GM21786 (cell line): ENCODE data around the gene COA3.

ENCODE experiments used
- ATAC-seq: cut with Tn5 transposase; IDR thresholded peaks from one replicate; pipeline ENCODE4 v1.9.1; 2021; ENCODE audit not compliant: unreplicated experiment

COA3 gene

DNA sequence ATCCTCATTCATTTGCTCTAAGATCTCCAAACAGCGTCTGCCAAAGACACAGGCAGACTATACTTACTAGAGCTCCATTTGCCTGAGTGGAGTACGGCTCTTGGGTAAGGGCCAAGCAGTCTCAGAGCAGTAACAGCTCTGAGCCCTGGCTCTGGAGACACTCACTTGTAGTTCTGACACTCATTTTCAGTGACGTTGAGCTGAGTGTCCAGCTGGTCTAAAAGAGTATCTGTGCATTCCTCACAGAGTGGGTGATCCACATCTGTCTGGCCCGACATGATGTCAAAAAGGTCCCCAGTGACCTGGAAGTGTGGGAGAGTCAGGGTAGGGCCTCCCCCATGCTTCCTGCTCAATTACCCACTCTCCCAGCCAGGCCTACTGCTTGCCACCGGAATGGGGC, 19.9 kb upstream of the COA3 start:
- ATAC-seq = no peak

- no peak for ATAC-seq
Observed at GRCh38 chr17:42817866-42818265, 19.4 kb upstream of the COA3 start.

- ATAC-seq = no peak
Observed at GRCh38 chr17:42814633-42815399, 16.3 kb upstream of the COA3 start.

- ATAC-seq = no peak
Observed at GRCh38 chr17:42809250-42809649, 10.7 kb upstream of the COA3 start.

- no peak for ATAC-seq
Observed at GRCh38 chr17:42806249-42806648, 7.7 kb upstream of the COA3 start.

- no peak for ATAC-seq
Observed at GRCh38 chr17:42804918-42805367, 6.4 kb upstream of the COA3 start.

GRCh38 chr17:42803074-42803883, 4.8 kb upstream of the COA3 start:
- no peak for ATAC-seq

GRCh38 chr17:42798011-42798382, 507 bp downstream of the COA3 start:
- ATAC-seq = no peak

DNA sequence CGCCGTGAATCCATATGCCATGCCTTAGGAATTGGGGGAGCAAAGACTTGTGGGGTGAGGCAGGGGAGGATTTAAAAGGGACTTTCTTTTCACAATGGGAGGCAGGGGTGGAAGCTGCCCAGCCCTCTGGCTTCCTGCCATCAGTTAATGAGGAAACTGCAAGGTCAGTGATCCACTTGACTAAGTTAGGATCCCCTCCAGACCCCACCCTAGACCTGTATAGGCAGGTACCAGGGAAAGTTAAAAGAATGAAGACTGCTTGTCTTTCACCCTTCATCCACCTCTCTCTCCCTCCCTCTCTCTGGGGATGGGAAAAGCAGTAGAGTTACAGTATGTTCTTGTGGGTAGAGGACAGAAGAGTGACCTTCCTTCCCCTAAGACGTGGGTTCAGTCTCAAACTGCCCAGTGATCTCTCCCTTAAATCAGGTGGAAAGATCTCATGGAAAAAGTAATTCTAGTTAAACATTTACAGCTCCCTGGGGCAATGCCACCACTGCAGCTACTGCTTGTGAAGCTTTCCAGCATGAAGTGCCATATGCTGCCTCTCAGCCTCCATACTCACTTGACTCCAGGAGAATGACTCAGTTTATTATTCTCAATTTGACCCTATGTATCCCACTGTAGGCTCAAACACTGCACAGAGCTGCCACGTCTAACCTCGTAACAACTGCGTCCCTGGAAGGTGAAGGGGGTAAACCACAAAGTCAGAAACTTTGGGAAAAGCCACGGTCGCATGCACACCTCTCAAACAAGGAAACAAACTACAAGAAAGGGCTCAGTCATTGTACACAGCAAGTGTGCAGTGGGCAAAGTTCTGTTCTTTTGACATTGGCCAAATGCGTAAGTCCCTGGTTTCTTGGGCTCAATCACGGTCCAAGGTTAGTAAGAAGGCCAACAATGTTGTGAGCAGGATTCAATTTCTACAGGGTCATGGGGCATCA, 1.2 kb downstream of the COA3 start:
- no peak for ATAC-seq

DNA sequence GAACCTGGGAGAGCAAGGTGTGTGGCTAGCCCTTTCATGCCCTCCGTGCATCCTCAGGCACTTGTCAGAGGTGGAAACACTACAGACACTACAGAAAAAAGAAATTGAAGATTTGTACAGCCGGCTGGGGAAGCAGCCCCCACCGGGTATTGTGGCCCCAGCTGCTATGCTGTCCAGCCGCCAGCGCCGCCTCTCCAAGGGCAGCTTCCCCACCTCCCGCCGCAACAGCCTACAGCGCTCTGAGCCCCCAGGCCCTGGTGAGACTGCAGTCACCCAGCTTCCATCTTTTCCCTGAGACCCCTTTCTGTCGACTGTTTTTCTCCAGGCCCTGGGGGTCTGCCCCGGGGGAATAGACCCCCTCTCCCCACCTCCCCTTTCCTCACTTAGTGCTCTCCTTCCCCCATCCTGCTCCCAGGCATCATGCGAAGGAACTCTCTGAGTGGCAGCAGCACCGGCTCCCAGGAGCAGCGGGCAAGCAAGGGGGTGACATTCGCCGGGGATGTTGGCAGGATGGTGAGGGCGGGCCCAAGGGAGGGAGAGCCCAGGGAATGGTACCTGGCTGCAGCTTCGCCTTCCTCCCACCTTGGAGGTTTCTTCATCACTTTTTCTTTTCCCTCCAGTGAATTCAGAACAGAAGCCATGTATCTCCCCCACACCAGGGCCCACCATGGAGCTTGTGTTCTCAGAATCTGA, 2.3 kb downstream of the COA3 start:
- no peak for ATAC-seq

GRCh38 chr17:42795465-42795864, 3.0 kb downstream of the COA3 start:
- ATAC-seq = no peak

DNA sequence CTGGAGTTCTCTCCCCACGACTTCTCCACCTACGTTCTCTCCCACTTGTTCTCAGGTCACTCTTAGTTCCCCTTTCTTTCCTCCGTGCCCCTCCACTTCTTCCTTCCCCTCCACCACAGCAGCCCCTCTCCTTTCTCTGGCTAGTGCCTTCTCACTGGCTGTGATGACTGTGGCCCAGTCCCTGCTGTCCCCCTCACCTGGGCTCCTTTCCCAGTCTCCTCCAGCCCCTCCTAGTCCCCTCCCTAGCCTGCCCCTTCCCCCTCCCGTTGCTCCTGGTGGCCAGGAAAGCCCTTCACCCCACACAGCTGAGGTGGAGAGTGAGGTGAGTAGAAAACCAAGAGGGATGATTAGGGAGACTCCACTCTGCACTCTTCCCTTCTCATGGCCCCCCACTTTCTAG, 3.4 kb downstream of the COA3 start:
- ATAC-seq = no peak

DNA sequence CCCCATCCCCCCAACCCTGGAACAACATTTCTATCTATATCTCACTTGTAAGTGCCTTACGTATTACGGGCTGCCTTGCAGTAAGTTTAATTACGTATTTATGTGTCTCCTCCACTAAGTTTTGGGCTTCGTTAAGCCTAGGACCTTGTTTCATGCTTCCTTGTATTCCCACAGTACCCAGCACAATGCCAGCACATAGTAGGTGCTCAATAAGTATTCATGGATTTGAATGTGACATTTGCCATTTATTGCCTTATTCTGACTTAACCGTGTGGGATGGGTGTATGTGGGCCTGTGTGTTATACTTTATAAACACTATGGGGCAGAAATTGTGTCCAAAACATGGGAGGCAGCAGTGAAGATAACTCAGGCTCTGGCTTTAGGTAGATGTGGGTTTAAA, 6.0 kb downstream of the COA3 start:
- ATAC-seq = no peak

DNA sequence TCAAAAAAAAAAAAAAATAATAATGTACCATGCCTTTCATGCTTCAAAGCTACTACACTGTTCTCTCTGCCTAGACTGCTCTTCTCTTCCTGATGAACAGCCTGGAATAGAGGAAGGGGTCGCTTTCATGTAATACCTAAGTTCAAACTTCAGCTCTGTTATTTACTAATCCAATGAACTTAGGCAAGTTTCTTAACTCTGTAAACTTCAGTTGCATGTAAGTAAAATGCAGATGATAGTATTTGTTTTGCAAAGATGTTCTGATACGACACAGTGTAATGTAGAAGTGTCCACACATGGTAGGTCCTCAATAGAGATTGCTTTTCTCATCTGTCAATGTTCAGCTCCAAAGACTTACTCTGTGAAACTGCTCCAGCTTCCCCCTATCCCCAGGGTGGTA, 6.6 kb downstream of the COA3 start:
- ATAC-seq = no peak

- no peak for ATAC-seq
Observed at GRCh38 chr17:42787266-42787665, 11.2 kb downstream of the COA3 start.

- no peak for ATAC-seq
Observed at GRCh38 chr17:42784811-42785592, 13.5 kb downstream of the COA3 start.

- no peak for ATAC-seq
Observed at GRCh38 chr17:42784409-42784808, 14.1 kb downstream of the COA3 start.

GRCh38 chr17:42783791-42784138, 14.7 kb downstream of the COA3 start:
- no peak for ATAC-seq

DNA sequence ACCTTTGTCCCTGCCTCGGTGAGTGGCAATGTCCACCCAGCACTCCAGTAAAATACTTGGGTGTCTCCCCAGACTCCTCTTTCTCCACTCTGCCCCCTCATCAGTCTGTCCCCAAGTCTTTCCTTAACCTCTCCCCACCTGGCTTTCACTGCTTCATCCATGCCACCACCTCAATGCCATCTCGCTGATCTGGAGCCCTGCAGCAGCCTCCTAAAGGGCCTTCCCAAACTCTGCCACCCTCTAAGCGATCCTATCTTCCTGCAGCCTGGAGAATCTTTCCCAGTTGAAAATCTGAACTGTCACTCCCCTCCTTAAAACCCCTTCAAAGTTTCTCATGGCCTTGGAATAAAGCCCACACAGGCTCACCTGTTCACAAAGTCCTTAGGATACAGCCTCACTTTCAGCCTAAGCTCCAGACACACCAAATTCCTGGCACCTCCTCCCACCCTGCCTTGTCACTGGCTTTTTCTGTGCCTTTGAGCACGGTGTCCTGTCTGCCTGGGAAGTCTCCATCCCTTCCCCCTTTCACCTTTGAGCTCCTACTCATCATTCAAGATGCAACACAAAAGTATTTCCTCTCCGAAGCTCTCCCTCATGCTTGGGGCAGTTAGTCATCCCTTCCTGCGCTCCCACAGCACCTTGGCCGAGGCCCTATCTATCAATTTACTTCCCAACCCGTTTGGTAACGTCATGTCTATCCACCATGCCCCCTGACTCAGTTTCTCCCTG, 15.3 kb downstream of the COA3 start:
- ATAC-seq = no peak
